Common myeloid progenitor, CD34-positive (primary cell): Measurements from ENCODE around the gene HSBP1L1.
A peak's percentile ranks its signal among the peaks of the same experiment; 100 is the strongest.

Experiments used
- CTCF ChIA-PET: fragments of 350-600 bp; sonication (Branson Sonifier 250); formaldehyde crosslinking; loops from one replicate; lab custom pipeline; 2021; ENCODE audit warnings: antibody characterized with exemption; lab: Charles Lee
- POLR2A ChIA-PET: fragments of 350-600 bp; sonication (Branson Sonifier 250); formaldehyde crosslinking; loops from one replicate; lab custom pipeline; 2021; ENCODE audit warnings: antibody characterized with exemption; lab: Charles Lee
- DNase-seq, 3 donors: peaks; one replicate each; pipeline versions ENCODE4 v3.0.0 to v3.0.0-alpha.2; 2013
- H3K27ac ChIP-seq, 2 experiments: 1 replicate in 1 of 2; 2 replicates in 1 of 2; pipeline ENCODE4 v1.7.0; 2013; ENCODE audit warnings: inconsistent platforms in 2 of 2, low read length in 2 of 2, mild to moderate bottlenecking in 2 of 2, low read depth in 1 of 2, moderate library complexity in 1 of 2; ENCODE audit not compliant: severe bottlenecking in 2 of 2, insufficient read depth in 1 of 2, poor library complexity in 1 of 2
- H3K27me3 ChIP-seq, 5 experiments: replicated peaks in 2 of 5; 1 replicate in 3 of 5; 2 replicates in 2 of 5; pipeline versions ENCODE4 v1.6.1 to v1.7.0; 2013; ENCODE audit warnings: low read length in 4 of 5, mild to moderate bottlenecking in 2 of 5, moderate library complexity in 2 of 5, inconsistent platforms in 1 of 5; ENCODE audit not compliant: insufficient read depth in 5 of 5, control insufficient read depth in 4 of 5
- H3K36me3 ChIP-seq, 4 experiments: 1 replicate in 2 of 4; 2 replicates in 2 of 4; pipeline versions ENCODE4 v1.6.1 to v1.7.0; 2013; ENCODE audit warnings: low read length in 3 of 4, control low read depth in 1 of 4, mild to moderate bottlenecking in 1 of 4; ENCODE audit not compliant: control insufficient read depth in 4 of 4, insufficient read depth in 4 of 4
- H3K4me1 ChIP-seq, 4 experiments: 1 replicate in 3 of 4; 2 replicates in 1 of 4; pipeline versions ENCODE4 v1.6.1 to v1.7.1; 2013; ENCODE audit warnings: low read length in 3 of 4, mild to moderate bottlenecking in 3 of 4, control low read depth in 1 of 4, inconsistent platforms in 1 of 4, moderate library complexity in 1 of 4; ENCODE audit not compliant: control insufficient read depth in 4 of 4, insufficient read depth in 4 of 4; ENCODE audit errors: control extremely low read depth in 1 of 4
- H3K4me3 ChIP-seq, 7 experiments: 1 replicate in 4 of 7; 2 replicates in 3 of 7; pipeline versions ENCODE4 v1.5.1 to v1.7.0; 2013; ENCODE audit warnings: mild to moderate bottlenecking in 7 of 7, low read length in 6 of 7, moderate library complexity in 6 of 7, inconsistent platforms in 2 of 7, low read depth in 2 of 7, control low read depth in 1 of 7; ENCODE audit not compliant: insufficient read depth in 4 of 7, control insufficient read depth in 1 of 7; ENCODE audit errors: extremely low read depth in 1 of 7
- H3K9me3 ChIP-seq, 5 experiments: 1 replicate in 4 of 5; 2 replicates in 1 of 5; pipeline versions ENCODE4 v1.6.1 to v1.7.1; 2013; ENCODE audit warnings: low read length in 4 of 5, mild to moderate bottlenecking in 2 of 5, inconsistent platforms in 1 of 5, low read depth in 1 of 5, moderate library complexity in 1 of 5; ENCODE audit not compliant: control insufficient read depth in 4 of 5, insufficient read depth in 2 of 5; ENCODE audit errors: control extremely low read depth in 1 of 5
- WGBS: methylation state at CpG from one replicate; pipeline ENCODE4 v1.1.5; 2013; ENCODE audit not compliant: insufficient coverage; 5-methylcytosine and 5-hydroxymethylcytosine counted together

HSBP1L1 gene

DNA sequence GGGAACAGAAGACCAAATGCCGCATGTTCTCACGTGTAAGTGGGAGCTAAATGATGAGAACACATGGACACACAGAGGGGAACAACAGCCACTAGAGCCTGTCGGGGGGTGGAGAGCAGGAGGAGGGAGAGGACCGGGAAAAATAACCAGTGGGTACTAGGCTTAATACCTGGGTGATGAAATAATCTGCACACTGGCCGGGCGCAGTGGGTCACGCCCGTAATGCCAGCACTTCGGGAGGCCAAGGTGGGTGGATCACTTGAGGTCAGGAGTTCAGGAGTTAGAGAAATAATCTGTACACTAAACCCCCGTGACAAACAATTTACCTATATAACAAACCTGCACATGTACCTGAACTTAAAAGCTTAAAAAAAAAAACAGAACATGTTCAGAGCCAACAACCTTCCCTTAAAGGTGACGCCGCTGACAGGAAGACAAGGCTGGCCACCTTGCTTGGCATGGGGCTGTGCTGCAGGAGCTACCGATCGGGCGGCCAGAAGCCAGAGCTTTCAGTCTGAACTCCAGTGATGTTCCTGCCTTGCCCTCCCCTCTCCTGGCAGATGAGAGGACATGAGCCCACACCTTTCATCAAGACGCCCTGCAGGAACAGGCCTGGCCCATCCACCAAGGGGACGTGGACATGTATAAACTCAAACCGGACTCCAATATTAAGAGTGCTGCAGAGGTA is 24.2 kb upstream of the HSBP1L1 start:
- DNase-seq, result no peak
- H3K4me1 ChIP-seq, result peaks cover 0 to 18% (median 11%) of the 10 kb centered on the region in 4 experiments
- CTCF ChIA-PET, result interaction anchor here (1.3 to 3.0 kb wide), 3 partner anchors 8 to 11 kb away, joined by 5 to 9 read pairs (median 6); no protein-coding TSS in a partner anchor
- no peaks in the 10 kb centered on the region for H3K27me3 ChIP-seq
- no peak overlapping the region for H3K4me3 ChIP-seq
- peaks cover 44 to 88% (median 76%) of the 10 kb centered on the region in 4 experiments for H3K36me3 ChIP-seq
- no peak overlapping the region for H3K27ac ChIP-seq
- H3K9me3 ChIP-seq, result peaks cover 0 to 32% (median 27%) of the 10 kb centered on the region in 5 experiments
- WGBS, result 97% methylated on average over 18 of the region's 18 CpGs
- POLR2A ChIA-PET, result no interaction called here

DNA sequence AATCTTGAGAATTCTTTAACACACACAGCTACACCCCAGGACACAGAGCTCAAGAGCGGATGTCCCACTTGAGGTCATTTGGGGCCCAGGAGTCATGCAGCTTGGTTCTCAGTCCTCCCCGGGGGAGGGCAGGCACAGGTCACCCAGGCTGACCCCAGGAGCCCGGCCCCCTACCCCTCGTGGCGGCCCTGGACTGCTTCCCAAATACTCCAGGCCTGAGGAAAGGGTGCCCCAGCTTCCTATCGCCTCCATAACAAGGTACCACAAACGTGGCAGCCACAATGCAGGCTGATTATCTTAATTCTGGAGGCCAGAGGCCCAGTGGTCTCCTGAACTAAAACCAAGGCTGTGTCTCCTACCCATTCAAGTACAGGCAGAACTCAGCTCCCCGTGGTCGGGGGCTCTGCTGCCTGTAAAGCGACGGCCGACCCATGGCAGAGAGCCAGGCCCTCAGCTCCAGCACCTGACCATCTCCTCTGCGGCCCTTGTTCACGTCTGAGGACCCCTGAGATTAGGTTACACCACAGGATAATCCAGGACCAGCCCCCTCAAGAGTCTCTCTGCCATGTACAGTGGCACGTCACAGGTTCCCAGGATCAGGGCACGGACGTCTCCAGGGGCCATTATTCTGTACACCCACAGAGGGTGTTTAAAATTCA is 23.5 kb upstream of the HSBP1L1 start:
- H3K27me3 ChIP-seq, result no peaks in the 10 kb centered on the region
- H3K27ac ChIP-seq, result no peak overlapping the region
- peaks cover 0 to 25% (median 14%) of the 10 kb centered on the region in 4 experiments for H3K4me1 ChIP-seq
- no peak for DNase-seq
- POLR2A ChIA-PET, result no interaction called here
- H3K9me3 ChIP-seq, result peaks cover 0 to 26% (median 21%) of the 10 kb centered on the region in 5 experiments
- WGBS, result 96% methylated on average over 17 of the region's 17 CpGs
- CTCF ChIA-PET, result interaction anchor here (3.0 kb wide), 1 partner anchor 9 kb away, joined by 9 read pairs; no protein-coding TSS in a partner anchor
- H3K36me3 ChIP-seq, result peaks cover 37 to 85% (median 69%) of the 10 kb centered on the region in 4 experiments
- no peak overlapping the region for H3K4me3 ChIP-seq

DNA sequence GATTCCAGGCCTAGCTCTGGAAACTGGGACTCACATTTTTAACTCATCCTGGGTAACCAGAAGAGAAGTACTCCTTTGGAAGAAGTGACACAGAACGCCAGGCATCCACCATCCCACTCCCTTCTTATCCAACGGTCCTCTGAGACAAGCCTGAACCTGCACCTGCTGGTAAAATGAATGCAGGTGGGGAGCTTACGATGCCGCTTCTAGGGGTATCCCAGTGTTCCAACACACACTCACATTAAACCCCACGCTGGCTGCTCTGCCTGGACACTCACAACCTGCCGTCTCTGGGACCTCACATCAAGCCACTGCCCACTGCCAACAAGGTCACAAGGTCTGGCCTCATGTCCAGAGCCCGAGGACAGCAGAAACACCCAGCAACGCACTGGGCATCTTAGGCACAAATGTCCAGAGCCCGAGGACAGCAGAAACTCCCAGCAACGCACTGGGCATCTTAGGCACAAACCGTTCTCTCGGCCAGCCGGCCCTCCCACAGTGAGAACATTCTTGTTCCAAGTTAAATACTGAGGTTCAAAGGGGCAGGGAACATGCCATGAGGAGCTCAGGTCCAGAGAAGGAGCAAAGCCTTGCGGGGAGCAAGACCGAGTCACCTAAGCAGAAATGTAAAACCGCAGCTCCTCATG is 22.8 kb upstream of the HSBP1L1 start:
- Histone ChIP-seq H3K27me3 (no peaks in the 10 kb centered on the region), H3K4me1 (peaks cover 0 to 28% (median 14%) of the 10 kb centered on the region in 4 experiments), H3K9me3 (peaks cover 0 to 19% (median 16%) of the 10 kb centered on the region in 5 experiments), H3K27ac (no peak overlapping the region), H3K36me3 (peaks cover 34 to 81% (median 65%) of the 10 kb centered on the region in 4 experiments), H3K4me3 (no peak overlapping the region)
- ChIA-PET POLR2A (no interaction called here), CTCF (no interaction called here)
- WGBS, result 99% methylated on average over 16 of the region's 16 CpGs
- no peak for DNase-seq

DNA sequence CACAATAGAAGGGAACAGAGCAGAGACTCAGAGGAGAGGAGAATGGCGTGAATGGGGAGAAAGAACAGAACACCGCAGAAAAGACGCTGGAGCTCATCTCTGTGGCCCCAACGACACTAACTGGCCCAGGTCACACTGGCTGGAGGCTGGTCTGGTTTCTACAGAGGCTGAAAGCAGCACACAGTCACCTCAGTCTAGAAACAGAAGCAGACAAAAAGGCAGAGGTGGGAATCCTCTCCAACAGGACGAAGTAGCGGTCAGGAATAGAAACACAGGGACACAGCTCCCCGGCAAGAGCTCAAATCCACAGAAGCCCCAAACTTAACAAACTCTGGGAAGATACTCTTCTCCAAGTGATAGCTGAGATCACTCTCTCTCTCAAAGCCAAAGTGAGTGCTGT is 22.2 kb upstream of the HSBP1L1 start:
- WGBS, result 94% methylated on average over 4 of the region's 7 CpGs
- no peak overlapping the region for H3K4me3 ChIP-seq
- peaks cover 0 to 28% (median 14%) of the 10 kb centered on the region in 4 experiments for H3K4me1 ChIP-seq
- H3K9me3 ChIP-seq, result peaks cover 0 to 13% (median 10%) of the 10 kb centered on the region in 5 experiments
- H3K27ac ChIP-seq, result no peak overlapping the region
- CTCF ChIA-PET, result interaction anchor here (1.0 kb wide), 1 partner anchor 121 kb away, joined by 3 read pairs; no protein-coding TSS in a partner anchor
- H3K36me3 ChIP-seq, result peaks cover 33 to 79% (median 61%) of the 10 kb centered on the region in 4 experiments
- POLR2A ChIA-PET, result no interaction called here
- H3K27me3 ChIP-seq, result no peaks in the 10 kb centered on the region
- DNase-seq, result no peak

DNA sequence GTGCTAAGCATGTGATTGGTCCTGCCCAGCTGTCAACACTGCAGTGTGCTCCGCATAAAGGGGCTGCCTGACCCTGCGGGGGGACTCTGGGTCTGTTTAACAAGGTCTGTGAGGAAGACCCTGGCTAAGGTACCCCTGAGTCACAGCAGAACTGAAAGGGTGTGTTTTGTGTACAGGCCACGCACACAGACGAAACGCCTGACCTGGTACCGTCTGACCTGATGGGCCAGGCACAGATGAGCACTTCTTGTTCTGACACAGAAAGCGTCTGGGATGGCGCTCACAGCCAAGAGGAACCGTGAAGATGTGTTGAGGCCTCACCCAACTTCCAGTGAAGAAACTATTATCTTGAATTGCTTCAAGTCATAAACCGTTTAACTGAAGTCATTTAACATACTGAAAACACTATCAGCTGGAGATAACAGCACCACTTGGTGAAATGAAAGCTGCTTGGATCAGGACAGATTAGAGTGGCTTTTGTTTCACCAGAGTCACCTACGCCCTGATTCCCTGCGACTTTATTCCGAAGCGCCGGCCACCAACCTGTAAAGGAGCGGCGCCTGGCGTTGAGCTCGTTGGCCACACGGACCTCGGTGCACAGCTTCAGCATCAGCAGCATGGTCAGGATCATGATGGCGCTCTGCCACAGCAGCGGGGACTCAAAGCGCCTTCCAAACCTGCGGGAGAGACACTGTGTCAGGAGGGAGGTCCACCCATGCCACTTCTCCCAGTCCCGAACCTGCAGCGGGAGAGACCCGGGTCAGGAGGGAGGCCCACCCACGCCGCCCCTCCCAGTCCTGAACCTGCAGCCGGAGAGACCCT is 21.4 kb upstream of the HSBP1L1 start:
- H3K4me1 ChIP-seq, result peaks cover 0 to 28% (median 14%) of the 10 kb centered on the region in 4 experiments
- ChIA-PET CTCF (interaction anchor here (0.9 to 1.0 kb wide), 3 partner anchors 9 to 121 kb away, joined by 3 to 4 read pairs (median 3); partner anchors contain the start of gene HSBP1L1), POLR2A (no interaction called here)
- DNase-seq, result peak in 1 of 3 donors; percentile 35
- no peak overlapping the region for H3K27ac ChIP-seq
- H3K27me3 ChIP-seq, result no peaks in the 10 kb centered on the region
- peaks cover 0 to 5% (median 3%) of the 10 kb centered on the region in 5 experiments for H3K9me3 ChIP-seq
- 94% methylated on average over 29 of the region's 31 CpGs for WGBS
- H3K36me3 ChIP-seq, result peaks cover 25 to 79% (median 55%) of the 10 kb centered on the region in 4 experiments
- H3K4me3 ChIP-seq, result no peak overlapping the region

DNA sequence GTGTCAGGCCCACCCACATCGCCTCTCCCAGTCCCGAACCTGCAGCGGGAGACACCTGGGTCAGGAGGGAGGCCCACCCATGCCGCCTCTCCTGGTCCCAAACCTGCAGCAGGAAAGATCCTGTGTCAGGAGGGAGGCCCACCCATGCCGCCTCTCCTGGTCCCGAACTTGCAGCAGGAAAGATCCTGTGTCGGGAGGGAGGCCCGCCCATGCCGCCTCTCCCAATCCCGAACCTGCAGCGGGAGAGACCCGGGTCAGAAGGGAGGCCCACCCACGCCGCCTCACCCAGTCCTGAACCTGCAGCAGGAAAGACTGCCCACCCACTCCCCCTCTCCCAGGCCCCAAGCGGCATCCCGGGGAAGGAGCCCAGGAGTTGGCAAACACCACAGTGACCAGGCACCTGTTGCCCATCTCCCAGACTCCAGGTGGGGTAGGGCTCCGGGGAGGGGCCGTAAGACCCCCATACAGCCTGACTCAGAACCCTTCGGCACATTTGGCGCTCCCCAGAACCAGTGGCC is 20.8 kb upstream of the HSBP1L1 start:
- ChIA-PET CTCF (interaction anchor here (0.9 to 1.0 kb wide), 2 partner anchors 10 to 21 kb away, joined by 3 to 4 read pairs; partner anchors contain the start of gene HSBP1L1), POLR2A (interaction anchor here (0.8 kb wide), 1 partner anchor 90 kb away, joined by 3 read pairs; the partner anchor contains the start of gene RBFA)
- peaks cover 0 to 28% (median 14%) of the 10 kb centered on the region in 4 experiments for H3K4me1 ChIP-seq
- H3K4me3 ChIP-seq, result peak overlapping the region in 1 of 7 experiments; percentile 41
- H3K27ac ChIP-seq, result peak overlapping the region; percentile 64 to 77
- WGBS, result 98% methylated on average over 18 of the region's 20 CpGs
- no peaks in the 10 kb centered on the region for H3K27me3 ChIP-seq
- H3K36me3 ChIP-seq, result peaks cover 25 to 80% (median 51%) of the 10 kb centered on the region in 4 experiments
- DNase-seq, result no peak
- peaks cover 0 to 2% (median 0%) of the 10 kb centered on the region in 5 experiments for H3K9me3 ChIP-seq
